HTR-8/SVneo (cell line): ENCODE data around the gene TPCN2.
A peak's percentile ranks its signal among the peaks of the same experiment; 100 is the strongest.

ENCODE experiments used
- DNase-seq: peaks from one replicate; pipeline ENCODE4 v3.0.0; 2011; ENCODE audit warnings: low spot score, mixed read lengths; ENCODE audit not compliant: insufficient read length
- FAIRE-seq: peaks from 2 replicates; lab custom pipeline; 2011; peaks lifted over from hg19 to GRCh38; lab: Jason Lieb, UNC

Gene TPCN2

GRCh38 chr11:69035150-69035945 is 13.4 kb upstream of the TPCN2 start:
- DNase-seq (no peak), FAIRE-seq (no peak)

- DNase-seq = no peak
- peak; percentile 16 for FAIRE-seq
Observed at GRCh38 chr11:69035946-69036340, 12.8 kb upstream of the TPCN2 start.

DNA sequence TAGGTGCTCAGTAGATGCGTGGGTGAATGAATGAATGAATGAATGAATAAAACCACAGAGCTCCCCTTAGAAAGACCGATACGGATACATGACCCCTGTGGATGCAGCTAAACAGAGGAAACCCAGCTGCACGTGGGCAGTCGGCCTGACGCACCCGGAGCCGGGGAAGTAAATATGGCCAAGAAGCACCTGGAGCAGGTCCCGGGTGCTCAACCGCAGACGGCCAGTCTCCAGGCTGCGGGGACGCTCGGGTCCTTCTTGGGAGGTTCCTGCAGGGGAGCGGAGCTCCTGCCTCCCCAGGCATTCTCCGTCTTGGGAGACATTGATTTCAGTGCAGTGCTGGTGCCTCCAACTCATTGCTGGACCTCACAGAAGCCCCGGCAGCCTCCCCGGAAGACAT is 11.7 kb upstream of the TPCN2 start:
- no peak for DNase-seq
- no peak for FAIRE-seq

GRCh38 chr11:69037544-69037943 is 11.2 kb upstream of the TPCN2 start:
- no peak for FAIRE-seq
- DNase-seq = no peak

- FAIRE-seq (no peak), DNase-seq (no peak)
Observed at GRCh38 chr11:69039501-69039900, 9.2 kb upstream of the TPCN2 start.

DNA sequence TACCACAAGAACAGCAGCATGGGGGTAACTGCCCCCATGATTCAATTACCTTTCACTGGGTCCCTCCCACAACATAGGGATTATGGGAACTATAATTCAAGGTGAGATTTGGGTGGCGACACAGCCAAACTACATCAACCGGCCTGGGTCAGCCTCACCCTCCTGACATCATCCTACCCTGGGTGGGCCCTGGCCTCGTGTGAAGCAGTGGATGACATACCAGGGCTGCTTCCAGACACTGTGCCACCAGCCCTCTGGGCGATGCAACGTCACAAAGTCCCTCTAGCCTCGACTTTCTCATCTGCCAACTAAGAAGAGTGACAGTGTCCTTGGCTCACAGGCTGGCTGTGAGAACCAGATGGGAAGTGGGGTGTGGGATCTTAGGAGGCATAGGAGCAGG is 8.7 kb upstream of the TPCN2 start:
- DNase-seq = no peak
- peak; percentile 69 for FAIRE-seq

DNA sequence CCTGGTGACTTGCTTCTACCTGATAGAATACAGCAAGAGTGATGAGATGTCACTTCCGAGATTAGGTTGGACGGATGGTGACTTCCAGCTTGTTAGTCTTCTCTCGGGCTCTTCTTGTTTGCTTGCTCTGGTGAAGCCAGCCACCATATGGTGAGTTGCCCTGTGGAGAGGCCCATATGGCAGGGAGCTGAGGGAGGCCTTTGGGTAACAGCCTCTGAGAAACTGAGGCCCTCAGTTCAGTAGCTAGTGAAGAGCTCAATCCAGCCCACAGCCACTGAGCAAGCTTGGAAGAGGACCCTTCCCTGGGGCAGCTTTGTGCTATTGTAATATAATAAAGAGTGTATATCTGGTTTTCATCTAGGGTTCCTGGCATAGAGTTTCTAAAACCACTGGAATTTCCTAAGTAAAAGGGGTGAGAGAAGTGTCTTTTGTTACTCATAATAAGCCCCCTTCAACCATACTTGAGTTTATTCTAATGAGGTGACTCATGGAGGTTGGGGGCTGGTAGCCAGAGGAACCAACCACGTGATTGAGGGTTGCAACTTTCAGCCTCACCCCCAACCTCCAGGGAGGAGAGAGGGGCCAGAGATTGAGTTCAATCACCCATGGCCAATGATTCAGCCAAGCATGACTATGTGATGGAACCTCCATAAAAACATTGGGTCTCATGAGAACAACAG is 8.0 kb upstream of the TPCN2 start:
- DNase-seq (no peak), FAIRE-seq (no peak)

GRCh38 chr11:69041516-69041915 is 7.2 kb upstream of the TPCN2 start:
- FAIRE-seq (no peak), DNase-seq (no peak)

DNA sequence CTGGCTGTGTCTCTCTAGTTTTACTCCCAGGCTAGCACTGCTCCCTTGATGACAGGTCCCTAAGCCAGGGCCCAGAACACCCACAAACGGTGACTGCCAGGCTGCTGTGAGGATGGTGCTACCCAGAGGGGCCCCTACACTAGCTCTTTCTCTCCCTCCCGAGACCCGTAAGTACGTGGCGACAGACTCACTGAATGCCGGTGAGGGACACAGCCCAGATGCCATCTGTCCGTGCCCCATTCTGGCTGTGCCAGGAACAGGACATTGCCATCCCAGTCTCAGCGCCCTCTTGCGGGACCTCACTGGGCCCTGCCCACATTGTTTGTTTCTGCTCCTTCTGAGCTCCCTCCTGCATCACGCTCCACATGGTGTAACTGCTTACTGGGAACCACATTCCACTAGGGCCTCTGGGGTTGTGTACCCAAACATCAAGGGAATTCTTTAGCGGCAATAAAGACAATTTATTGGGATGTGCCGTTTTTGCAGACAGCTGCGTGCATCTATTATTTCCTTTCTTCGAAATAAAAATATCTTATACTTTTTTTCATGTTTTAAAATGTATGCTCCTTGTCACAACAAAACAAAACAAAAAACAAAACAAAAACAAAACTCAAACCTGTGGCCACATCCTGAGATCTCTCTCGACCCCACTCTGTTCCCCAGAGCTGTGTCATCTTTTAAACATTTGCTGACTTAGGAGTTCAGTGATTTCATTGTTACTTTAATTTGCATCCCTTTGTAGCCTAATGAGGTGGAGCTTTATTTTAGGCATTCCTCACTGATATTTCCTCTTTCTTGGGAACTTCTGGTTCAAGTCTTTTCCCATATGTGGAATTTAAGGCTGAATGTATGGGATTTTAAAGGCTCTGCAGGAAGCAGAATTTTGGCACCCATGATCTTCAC is 4.4 kb upstream of the TPCN2 start:
- DNase-seq = peak; percentile 67
- no peak for FAIRE-seq

- no peak for DNase-seq
- FAIRE-seq = no peak
Observed at GRCh38 chr11:69048031-69048693, 570 bp upstream of the TPCN2 start.

GRCh38 chr11:69049490-69049867 is 747 bp downstream of the TPCN2 start:
- DNase-seq = no peak
- no peak for FAIRE-seq

DNA sequence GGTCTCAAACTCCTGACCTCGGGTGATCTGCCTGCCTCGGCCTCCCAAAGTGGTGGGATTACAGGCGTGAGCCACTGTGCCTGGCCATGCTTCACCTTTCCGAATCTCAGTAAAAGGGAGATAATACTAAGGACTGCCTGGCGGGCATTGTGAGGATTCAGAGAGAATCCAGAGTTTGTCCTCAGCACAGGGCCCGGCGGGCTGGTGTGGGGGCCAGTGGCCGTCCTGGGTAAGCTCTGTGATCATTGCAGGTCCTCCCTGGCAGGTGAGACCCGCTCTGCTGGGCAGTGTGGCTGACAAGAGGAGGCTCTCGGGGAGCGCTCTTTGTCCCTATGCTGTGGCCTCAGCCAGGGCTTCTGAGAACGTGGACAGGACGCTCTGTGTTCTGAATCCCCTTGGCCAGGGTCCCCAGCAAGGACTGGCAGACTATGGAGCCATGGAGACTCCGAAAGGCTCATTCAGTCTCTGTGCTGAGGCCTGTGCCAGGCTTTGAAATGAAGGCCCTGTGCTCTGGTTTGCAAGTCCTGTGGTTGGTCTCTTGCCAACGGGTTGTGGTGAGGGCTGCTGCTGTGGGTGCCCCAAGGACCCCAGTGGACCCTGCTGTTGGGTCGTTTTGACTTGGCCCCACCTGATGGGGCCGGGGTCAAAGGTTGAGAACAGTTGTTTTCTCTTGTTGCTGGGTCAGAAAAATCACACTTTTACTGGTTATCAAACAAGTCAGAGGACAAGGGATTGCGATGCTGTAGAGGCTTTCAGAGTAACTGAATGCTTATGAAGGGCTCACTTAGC is 2.1 kb downstream of the TPCN2 start:
- FAIRE-seq = no peak
- no peak for DNase-seq

GRCh38 chr11:69051381-69052342 is 2.9 kb downstream of the TPCN2 start:
- FAIRE-seq = no peak
- DNase-seq = no peak

GRCh38 chr11:69052343-69053168 is 3.8 kb downstream of the TPCN2 start:
- FAIRE-seq (no peak), DNase-seq (no peak)

- DNase-seq = no peak
- no peak for FAIRE-seq
Observed at GRCh38 chr11:69053169-69053477, 4.4 kb downstream of the TPCN2 start.

GRCh38 chr11:69053546-69054396 is 5.0 kb downstream of the TPCN2 start:
- no peak for FAIRE-seq
- no peak for DNase-seq
